HEK293 (cell line): ENCODE measurements around the gene NIBAN1.

Source experiments
- BCL11B ChIP-seq: fragments of 450-650 bp; formaldehyde crosslinking; IDR thresholded peaks from 2 replicates; pipeline ENCODE4 v1.5.1; 2016; ENCODE audit warnings: low read depth, missing biosample characterization, missing genetic modification characterization
- IKZF3 ChIP-seq: fragments of 450-650 bp; IDR thresholded peaks from 2 replicates; pipeline ENCODE4 v1.5.0; 2018; ENCODE audit warnings: missing biosample characterization, mild to moderate bottlenecking, missing genetic modification characterization, moderate library complexity
- ZBTB17 ChIP-seq: fragments of 450-650 bp; formaldehyde crosslinking; IDR thresholded peaks from 2 replicates; pipeline ENCODE4 v1.5.1; 2016; ENCODE audit warnings: missing biosample characterization, missing genetic modification characterization
- ZBTB8A ChIP-seq: fragments of 450-650 bp; formaldehyde crosslinking; IDR thresholded peaks from 2 replicates; pipeline ENCODE4 v1.5.1; 2016; ENCODE audit warnings: missing biosample characterization, missing genetic modification characterization
- ZNF121 ChIP-seq: fragments of 450-650 bp; formaldehyde crosslinking; IDR thresholded peaks from 2 replicates; pipeline ENCODE4 v1.5.1; 2016; ENCODE audit warnings: missing biosample characterization, missing genetic modification characterization
- ZNF202 ChIP-seq: fragments of 450-650 bp; formaldehyde crosslinking; IDR thresholded peaks from 2 replicates; pipeline ENCODE4 v1.5.1; 2016; ENCODE audit warnings: missing biosample characterization, missing genetic modification characterization, borderline replicate concordance
- ZNF510 ChIP-seq: fragments of 450-650 bp; formaldehyde crosslinking; IDR thresholded peaks from 2 replicates; pipeline ENCODE4 v1.5.1; 2018; ENCODE audit warnings: mild to moderate bottlenecking, missing genetic modification characterization, missing biosample characterization; ENCODE audit not compliant: insufficient replicate concordance
- ZNF544 ChIP-seq: fragments of 450-650 bp; formaldehyde crosslinking; IDR thresholded peaks from 2 replicates; pipeline ENCODE4 v1.5.0; 2017; ENCODE audit warnings: missing biosample characterization, missing genetic modification characterization
- ZNF549 ChIP-seq: fragments of 450-650 bp; IDR thresholded peaks from 2 replicates; pipeline ENCODE4 v1.5.1; 2018; ENCODE audit warnings: missing biosample characterization, missing genetic modification characterization, mild to moderate bottlenecking, inconsistent platforms, moderate library complexity
- ZNF558 ChIP-seq: fragments of 450-650 bp; formaldehyde crosslinking; IDR thresholded peaks from 2 replicates; pipeline ENCODE4 v1.5.1; 2016; ENCODE audit warnings: missing biosample characterization, missing genetic modification characterization
- ZNF707 ChIP-seq: fragments of 450-650 bp; formaldehyde crosslinking; IDR thresholded peaks from 2 replicates; pipeline ENCODE4 v1.5.1; 2016; ENCODE audit warnings: missing biosample characterization, missing genetic modification characterization
- ZNF768 ChIP-seq: fragments of 450-650 bp; formaldehyde crosslinking; IDR thresholded peaks from 2 replicates; pipeline ENCODE4 v1.5.1; 2018; ENCODE audit warnings: missing biosample characterization, mild to moderate bottlenecking, missing genetic modification characterization
- ZNF792 ChIP-seq: fragments of 450-650 bp; formaldehyde crosslinking; IDR thresholded peaks from 2 replicates; pipeline ENCODE4 v1.5.1; 2016; ENCODE audit warnings: missing biosample characterization, missing genetic modification characterization
- TF ChIP-seq, protein P1 (sequence below): fragments of 450-650 bp; formaldehyde crosslinking; IDR thresholded peaks from 2 replicates; pipeline ENCODE4 v1.5.1; 2017; ENCODE audit warnings: missing biosample characterization, missing genetic modification characterization
- TF ChIP-seq, protein P2 (sequence below): fragments of 450-650 bp; formaldehyde crosslinking; IDR thresholded peaks from 2 replicates; pipeline ENCODE4 v1.5.1; 2017; ENCODE audit warnings: missing biosample characterization, missing genetic modification characterization
- TF ChIP-seq, protein P3 (sequence below): fragments of 450-650 bp; formaldehyde crosslinking; IDR thresholded peaks from 2 replicates; pipeline ENCODE4 v1.5.1; 2017; ENCODE audit warnings: missing biosample characterization, missing genetic modification characterization
- TF ChIP-seq, protein P4 (sequence below): fragments of 450-650 bp; formaldehyde crosslinking; IDR thresholded peaks from 2 replicates; pipeline ENCODE4 v1.5.0; 2017; ENCODE audit warnings: missing biosample characterization, missing genetic modification characterization, borderline replicate concordance
- TF ChIP-seq, protein P5 (sequence below): fragments of 450-650 bp; formaldehyde crosslinking; IDR thresholded peaks from 2 replicates; pipeline ENCODE4 v1.5.1; 2016; ENCODE audit warnings: missing biosample characterization, missing genetic modification characterization

NIBAN1 gene

DNA sequence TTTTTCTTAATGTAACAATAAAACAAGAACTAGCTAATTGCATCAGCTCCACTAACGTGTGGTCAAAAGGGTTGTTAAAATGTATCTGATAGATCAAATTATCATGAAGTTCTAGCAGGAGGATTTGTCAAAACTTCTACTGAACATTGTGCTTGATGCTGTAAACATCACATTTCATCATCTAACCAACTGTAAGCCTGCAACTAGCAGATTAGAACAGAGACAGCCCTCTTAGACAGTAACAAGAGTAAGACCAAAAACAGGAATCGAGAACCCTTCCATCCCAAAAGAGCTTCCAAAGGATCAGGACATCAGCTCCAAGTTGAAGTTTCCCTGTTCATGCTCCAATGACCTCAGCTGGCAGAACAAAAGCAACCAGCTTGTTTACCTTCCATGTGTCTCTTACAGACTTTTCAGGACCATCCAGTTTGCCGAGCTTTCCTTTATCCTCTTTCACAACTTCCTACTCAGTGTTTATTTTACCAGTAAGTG, 44.6 kb downstream of the NIBAN1 start (continued):
- TF ChIP-seq, protein P1, sequence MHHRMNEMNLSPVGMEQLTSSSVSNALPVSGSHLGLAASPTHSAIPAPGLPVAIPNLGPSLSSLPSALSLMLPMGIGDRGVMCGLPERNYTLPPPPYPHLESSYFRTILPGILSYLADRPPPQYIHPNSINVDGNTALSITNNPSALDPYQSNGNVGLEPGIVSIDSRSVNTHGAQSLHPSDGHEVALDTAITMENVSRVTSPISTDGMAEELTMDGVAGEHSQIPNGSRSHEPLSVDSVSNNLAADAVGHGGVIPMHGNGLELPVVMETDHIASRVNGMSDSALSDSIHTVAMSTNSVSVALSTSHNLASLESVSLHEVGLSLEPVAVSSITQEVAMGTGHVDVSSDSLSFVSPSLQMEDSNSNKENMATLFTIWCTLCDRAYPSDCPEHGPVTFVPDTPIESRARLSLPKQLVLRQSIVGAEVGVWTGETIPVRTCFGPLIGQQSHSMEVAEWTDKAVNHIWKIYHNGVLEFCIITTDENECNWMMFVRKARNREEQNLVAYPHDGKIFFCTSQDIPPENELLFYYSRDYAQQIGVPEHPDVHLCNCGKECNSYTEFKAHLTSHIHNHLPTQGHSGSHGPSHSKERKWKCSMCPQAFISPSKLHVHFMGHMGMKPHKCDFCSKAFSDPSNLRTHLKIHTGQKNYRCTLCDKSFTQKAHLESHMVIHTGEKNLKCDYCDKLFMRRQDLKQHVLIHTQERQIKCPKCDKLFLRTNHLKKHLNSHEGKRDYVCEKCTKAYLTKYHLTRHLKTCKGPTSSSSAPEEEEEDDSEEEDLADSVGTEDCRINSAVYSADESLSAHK (tag by site-specific recombination), result no peak
- TF ChIP-seq, protein P2, sequence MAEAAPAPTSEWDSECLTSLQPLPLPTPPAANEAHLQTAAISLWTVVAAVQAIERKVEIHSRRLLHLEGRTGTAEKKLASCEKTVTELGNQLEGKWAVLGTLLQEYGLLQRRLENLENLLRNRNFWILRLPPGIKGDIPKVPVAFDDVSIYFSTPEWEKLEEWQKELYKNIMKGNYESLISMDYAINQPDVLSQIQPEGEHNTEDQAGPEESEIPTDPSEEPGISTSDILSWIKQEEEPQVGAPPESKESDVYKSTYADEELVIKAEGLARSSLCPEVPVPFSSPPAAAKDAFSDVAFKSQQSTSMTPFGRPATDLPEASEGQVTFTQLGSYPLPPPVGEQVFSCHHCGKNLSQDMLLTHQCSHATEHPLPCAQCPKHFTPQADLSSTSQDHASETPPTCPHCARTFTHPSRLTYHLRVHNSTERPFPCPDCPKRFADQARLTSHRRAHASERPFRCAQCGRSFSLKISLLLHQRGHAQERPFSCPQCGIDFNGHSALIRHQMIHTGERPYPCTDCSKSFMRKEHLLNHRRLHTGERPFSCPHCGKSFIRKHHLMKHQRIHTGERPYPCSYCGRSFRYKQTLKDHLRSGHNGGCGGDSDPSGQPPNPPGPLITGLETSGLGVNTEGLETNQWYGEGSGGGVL (tag by site-specific recombination), result no peak
- TF ChIP-seq ZNF121 (tag by site-specific recombination), result no peak
- TF ChIP-seq, protein P3, sequence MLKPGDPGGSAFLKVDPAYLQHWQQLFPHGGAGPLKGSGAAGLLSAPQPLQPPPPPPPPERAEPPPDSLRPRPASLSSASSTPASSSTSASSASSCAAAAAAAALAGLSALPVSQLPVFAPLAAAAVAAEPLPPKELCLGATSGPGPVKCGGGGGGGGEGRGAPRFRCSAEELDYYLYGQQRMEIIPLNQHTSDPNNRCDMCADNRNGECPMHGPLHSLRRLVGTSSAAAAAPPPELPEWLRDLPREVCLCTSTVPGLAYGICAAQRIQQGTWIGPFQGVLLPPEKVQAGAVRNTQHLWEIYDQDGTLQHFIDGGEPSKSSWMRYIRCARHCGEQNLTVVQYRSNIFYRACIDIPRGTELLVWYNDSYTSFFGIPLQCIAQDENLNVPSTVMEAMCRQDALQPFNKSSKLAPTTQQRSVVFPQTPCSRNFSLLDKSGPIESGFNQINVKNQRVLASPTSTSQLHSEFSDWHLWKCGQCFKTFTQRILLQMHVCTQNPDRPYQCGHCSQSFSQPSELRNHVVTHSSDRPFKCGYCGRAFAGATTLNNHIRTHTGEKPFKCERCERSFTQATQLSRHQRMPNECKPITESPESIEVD (tag by site-specific recombination), result peak; percentile 40
- no peak; the same call in 1 of the 2 replicates for TF ChIP-seq ZBTB17 (tag by site-specific recombination)
- TF ChIP-seq ZNF549 (tag by site-specific recombination), result no peak
- TF ChIP-seq BCL11B (tag by site-specific recombination), result no peak
- peak; percentile 62 for TF ChIP-seq IKZF3 (tag by site-specific recombination)
- TF ChIP-seq ZNF510 (tag by site-specific recombination), result no peak
- TF ChIP-seq ZNF544 (tag by site-specific recombination), result no peak
- TF ChIP-seq, protein P4, sequence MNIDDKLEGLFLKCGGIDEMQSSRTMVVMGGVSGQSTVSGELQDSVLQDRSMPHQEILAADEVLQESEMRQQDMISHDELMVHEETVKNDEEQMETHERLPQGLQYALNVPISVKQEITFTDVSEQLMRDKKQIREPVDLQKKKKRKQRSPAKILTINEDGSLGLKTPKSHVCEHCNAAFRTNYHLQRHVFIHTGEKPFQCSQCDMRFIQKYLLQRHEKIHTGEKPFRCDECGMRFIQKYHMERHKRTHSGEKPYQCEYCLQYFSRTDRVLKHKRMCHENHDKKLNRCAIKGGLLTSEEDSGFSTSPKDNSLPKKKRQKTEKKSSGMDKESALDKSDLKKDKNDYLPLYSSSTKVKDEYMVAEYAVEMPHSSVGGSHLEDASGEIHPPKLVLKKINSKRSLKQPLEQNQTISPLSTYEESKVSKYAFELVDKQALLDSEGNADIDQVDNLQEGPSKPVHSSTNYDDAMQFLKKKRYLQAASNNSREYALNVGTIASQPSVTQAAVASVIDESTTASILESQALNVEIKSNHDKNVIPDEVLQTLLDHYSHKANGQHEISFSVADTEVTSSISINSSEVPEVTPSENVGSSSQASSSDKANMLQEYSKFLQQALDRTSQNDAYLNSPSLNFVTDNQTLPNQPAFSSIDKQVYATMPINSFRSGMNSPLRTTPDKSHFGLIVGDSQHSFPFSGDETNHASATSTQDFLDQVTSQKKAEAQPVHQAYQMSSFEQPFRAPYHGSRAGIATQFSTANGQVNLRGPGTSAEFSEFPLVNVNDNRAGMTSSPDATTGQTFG (tag by site-specific recombination), result no peak
- TF ChIP-seq ZBTB8A (tag by site-specific recombination), result no peak
- TF ChIP-seq, protein P5, sequence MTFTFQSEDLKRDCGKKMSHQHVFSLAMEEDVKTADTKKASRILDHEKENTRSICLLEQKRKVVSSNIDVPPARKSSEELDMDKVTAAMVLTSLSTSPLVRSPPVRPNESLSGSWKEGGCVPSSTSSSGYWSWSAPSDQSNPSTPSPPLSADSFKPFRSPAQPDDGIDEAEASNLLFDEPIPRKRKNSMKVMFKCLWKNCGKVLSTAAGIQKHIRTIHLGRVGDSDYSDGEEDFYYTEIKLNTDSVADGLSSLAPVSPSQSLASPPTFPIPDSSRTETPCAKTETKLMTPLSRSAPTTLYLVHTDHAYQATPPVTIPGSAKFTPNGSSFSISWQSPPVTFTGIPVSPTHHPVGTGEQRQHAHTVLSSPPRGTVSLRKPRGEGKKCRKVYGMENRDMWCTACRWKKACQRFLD (tag by site-specific recombination), result no peak
- TF ChIP-seq ZNF768 (tag by site-specific recombination), result no peak
- TF ChIP-seq ZNF202 (tag by site-specific recombination), result no peak
- TF ChIP-seq ZNF707 (tag by site-specific recombination), result no peak
- TF ChIP-seq ZNF792, result no peak
- TF ChIP-seq ZNF558 (tag by site-specific recombination), result no peak
